Measurements from ENCODE around the gene GALNT11.
"Not testable (repeated sequence)": the region's sequence is repeated elsewhere in the genome, so short reads cannot be mapped to it uniquely, and the experiment has no call there.

Gene GALNT11

DNA sequence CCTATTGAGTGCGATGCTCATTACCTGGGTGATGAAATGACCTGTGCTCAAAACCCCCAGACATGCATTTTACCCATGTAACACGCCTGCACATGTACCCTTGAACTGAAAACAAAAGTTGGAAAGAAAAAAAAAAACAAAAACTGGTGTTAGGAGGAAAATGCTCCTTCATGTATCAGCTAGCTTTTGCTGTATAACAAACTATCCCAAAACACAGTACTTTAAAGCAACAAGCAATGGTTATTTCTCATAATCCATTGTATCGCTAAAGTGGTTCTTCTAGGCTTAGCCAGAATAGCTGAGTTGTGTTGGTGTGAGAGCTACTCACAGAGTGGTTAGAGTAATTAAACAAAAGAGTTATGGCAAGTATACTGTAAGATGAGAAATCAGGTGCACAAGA lies 12.2 kb upstream of the GALNT11 start:
- Histone ChIP-seq H3K4me3 (ENCODE audit: low read length) (no peak overlapping the region), H2AFZ (ENCODE audit: low read depth, low read length) (no peak overlapping the region), H3K36me3 (ENCODE audit: insufficient read depth, low read length) (no peaks in the 10 kb centered on the region), H3K27me3 (ENCODE audit: insufficient read depth, low read length) (peaks cover 2% of the 10 kb centered on the region), H3K9me3 (ENCODE audit: low read length) (no peaks in the 10 kb centered on the region), H3K4me1 (ENCODE audit: insufficient read depth, low read length) (no peaks in the 10 kb centered on the region)

- Histone ChIP-seq H3K27me3 (ENCODE audit: insufficient read depth, low read length) (peaks cover 2% of the 10 kb centered on the region), H3K9me3 (ENCODE audit: low read length) (no peaks in the 10 kb centered on the region), H3K4me1 (ENCODE audit: insufficient read depth, low read length) (no peaks in the 10 kb centered on the region), H3K36me3 (ENCODE audit: insufficient read depth, low read length) (no peaks in the 10 kb centered on the region), H3K4me3 (ENCODE audit: low read length) (no peak overlapping the region), H2AFZ (ENCODE audit: low read depth, low read length) (no peak overlapping the region)
These were observed 11.5 kb upstream of the GALNT11 start for GRCh38 chr7:152013974-152014373.

- no peaks in the 10 kb centered on the region for H3K27me3 ChIP-seq (ENCODE audit: insufficient read depth, low read length)
- H2AFZ ChIP-seq (ENCODE audit: low read depth, low read length) = no peak overlapping the region
- H3K4me1 ChIP-seq (ENCODE audit: insufficient read depth, low read length) = no peaks in the 10 kb centered on the region
- no peaks in the 10 kb centered on the region for H3K9me3 ChIP-seq (ENCODE audit: low read length)
- no peak overlapping the region for H3K4me3 ChIP-seq (ENCODE audit: low read length)
- no peaks in the 10 kb centered on the region for H3K36me3 ChIP-seq (ENCODE audit: insufficient read depth, low read length)
These were observed 10.8 kb upstream of the GALNT11 start for GRCh38 chr7:152014722-152015121.

- Histone ChIP-seq H3K4me3 (ENCODE audit: low read length) (no peak overlapping the region), H3K27me3 (ENCODE audit: insufficient read depth, low read length) (no peaks in the 10 kb centered on the region), H3K9me3 (ENCODE audit: low read length) (no peaks in the 10 kb centered on the region), H3K36me3 (ENCODE audit: insufficient read depth, low read length) (no peaks in the 10 kb centered on the region), H3K4me1 (ENCODE audit: insufficient read depth, low read length) (no peaks in the 10 kb centered on the region), H2AFZ (ENCODE audit: low read depth, low read length) (no peak overlapping the region)
These were observed 9.9 kb upstream of the GALNT11 start for GRCh38 chr7:152015600-152015999.

- no peak overlapping the region for H2AFZ ChIP-seq (ENCODE audit: low read depth, low read length)
- H3K4me3 ChIP-seq (ENCODE audit: low read length) = no peak overlapping the region
- H3K27me3 ChIP-seq (ENCODE audit: insufficient read depth, low read length) = no peaks in the 10 kb centered on the region
- no peaks in the 10 kb centered on the region for H3K9me3 ChIP-seq (ENCODE audit: low read length)
- no peaks in the 10 kb centered on the region for H3K4me1 ChIP-seq (ENCODE audit: insufficient read depth, low read length)
- no peaks in the 10 kb centered on the region for H3K36me3 ChIP-seq (ENCODE audit: insufficient read depth, low read length)
These were observed 8.5 kb upstream of the GALNT11 start for GRCh38 chr7:152016947-152017346.

- H3K4me1 ChIP-seq (ENCODE audit: insufficient read depth, low read length); H3K4me3 ChIP-seq (ENCODE audit: low read length); H3K36me3 ChIP-seq (ENCODE audit: insufficient read depth, low read length); H2AFZ ChIP-seq (ENCODE audit: low read depth, low read length); H3K9me3 ChIP-seq (ENCODE audit: low read length); H3K27me3 ChIP-seq (ENCODE audit: insufficient read depth, low read length): not testable (repeated sequence)
These were observed 7.8 kb upstream of the GALNT11 start for GRCh38 chr7:152017683-152018082.

- H3K27me3 ChIP-seq (ENCODE audit: insufficient read depth, low read length); H3K4me3 ChIP-seq (ENCODE audit: low read length); H3K36me3 ChIP-seq (ENCODE audit: insufficient read depth, low read length); H3K4me1 ChIP-seq (ENCODE audit: insufficient read depth, low read length); H3K9me3 ChIP-seq (ENCODE audit: low read length); H2AFZ ChIP-seq (ENCODE audit: low read depth, low read length): not testable (repeated sequence)
These were observed 3.7 kb upstream of the GALNT11 start for GRCh38 chr7:152021740-152022139.

DNA sequence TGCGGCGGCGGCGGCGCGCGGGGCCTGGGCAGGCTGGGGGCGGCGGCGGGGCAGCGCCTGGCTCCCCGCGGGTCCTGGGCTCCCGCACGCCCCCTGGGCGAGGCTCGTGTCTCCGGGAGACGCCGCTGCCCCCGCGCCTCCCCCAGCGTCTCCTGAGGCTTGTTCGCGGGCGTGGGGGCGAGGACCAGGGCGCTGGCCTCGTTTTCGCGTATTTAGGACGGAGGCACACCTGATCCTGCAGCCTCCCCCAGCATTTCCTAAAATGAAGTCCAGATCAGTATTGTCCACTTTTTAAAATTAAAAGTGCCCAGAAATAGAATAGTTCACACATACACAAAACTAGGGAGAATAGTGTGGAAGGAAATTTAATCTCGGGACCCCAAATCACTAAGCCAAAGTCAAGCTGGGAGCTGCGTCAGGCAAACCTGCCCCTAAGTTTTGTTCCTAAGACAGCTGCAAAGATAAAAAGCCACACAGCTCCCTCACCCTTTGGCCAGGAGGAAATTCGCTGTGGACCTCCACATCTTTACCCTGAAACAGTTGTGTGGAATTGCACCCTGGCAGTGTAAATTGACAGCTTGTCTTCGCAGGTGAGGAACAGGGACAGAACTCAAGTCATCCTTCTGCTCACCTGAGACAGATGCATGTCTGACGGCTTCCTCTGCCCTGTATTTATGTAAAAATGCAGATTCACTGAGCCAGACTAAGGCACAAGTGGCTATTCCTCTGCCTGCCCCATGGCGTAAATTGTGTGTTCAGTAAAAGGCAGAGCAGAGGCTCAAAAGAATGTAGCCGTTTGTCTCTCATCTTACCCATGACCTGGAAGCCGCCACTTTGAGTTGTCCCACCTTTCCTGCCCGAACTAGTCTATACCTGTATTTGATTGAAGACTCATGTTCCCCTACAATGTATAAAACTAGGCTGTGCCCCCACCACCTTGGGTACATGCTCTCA lies 740 bp downstream of the GALNT11 start:
- Histone ChIP-seq H3K27me3 (ENCODE audit: insufficient read depth, low read length) (peaks cover 5% of the 10 kb centered on the region), H3K4me3 (ENCODE audit: low read length) (peak overlapping the region; percentile 80), H3K4me1 (ENCODE audit: insufficient read depth, low read length) (peaks cover 5% of the 10 kb centered on the region), H3K36me3 (ENCODE audit: insufficient read depth, low read length) (peaks cover 8% of the 10 kb centered on the region), H2AFZ (ENCODE audit: low read depth, low read length) (peak overlapping the region; percentile 90), H3K9me3 (ENCODE audit: low read length) (no peaks in the 10 kb centered on the region)

GRCh38 chr7:152027491-152028365 lies 2.3 kb downstream of the GALNT11 start:
- H3K36me3 ChIP-seq (ENCODE audit: insufficient read depth, low read length); H3K9me3 ChIP-seq (ENCODE audit: low read length); H3K27me3 ChIP-seq (ENCODE audit: insufficient read depth, low read length); H3K4me1 ChIP-seq (ENCODE audit: insufficient read depth, low read length); H2AFZ ChIP-seq (ENCODE audit: low read depth, low read length); H3K4me3 ChIP-seq (ENCODE audit: low read length): not testable (repeated sequence)

GRCh38 chr7:152030059-152030458 lies 4.6 kb downstream of the GALNT11 start:
- H2AFZ ChIP-seq (ENCODE audit: low read depth, low read length); H3K4me1 ChIP-seq (ENCODE audit: insufficient read depth, low read length); H3K9me3 ChIP-seq (ENCODE audit: low read length); H3K27me3 ChIP-seq (ENCODE audit: insufficient read depth, low read length); H3K36me3 ChIP-seq (ENCODE audit: insufficient read depth, low read length); H3K4me3 ChIP-seq (ENCODE audit: low read length): not testable (repeated sequence)

GRCh38 chr7:152030639-152031038 lies 5.2 kb downstream of the GALNT11 start:
- not testable (repeated sequence) for H3K36me3 ChIP-seq (ENCODE audit: insufficient read depth, low read length); H3K4me1 ChIP-seq (ENCODE audit: insufficient read depth, low read length); H2AFZ ChIP-seq (ENCODE audit: low read depth, low read length); H3K9me3 ChIP-seq (ENCODE audit: low read length); H3K4me3 ChIP-seq (ENCODE audit: low read length); H3K27me3 ChIP-seq (ENCODE audit: insufficient read depth, low read length)

- H3K4me3 ChIP-seq (ENCODE audit: low read length) = no peak overlapping the region
- H3K9me3 ChIP-seq (ENCODE audit: low read length) = peaks cover 14% of the 10 kb centered on the region
- H3K4me1 ChIP-seq (ENCODE audit: insufficient read depth, low read length) = no peaks in the 10 kb centered on the region
- no peaks in the 10 kb centered on the region for H3K36me3 ChIP-seq (ENCODE audit: insufficient read depth, low read length)
- H3K27me3 ChIP-seq (ENCODE audit: insufficient read depth, low read length) = no peaks in the 10 kb centered on the region
- H2AFZ ChIP-seq (ENCODE audit: low read depth, low read length) = no peak overlapping the region
These were observed 10.3 kb downstream of the GALNT11 start for GRCh38 chr7:152035817-152036216.

DNA sequence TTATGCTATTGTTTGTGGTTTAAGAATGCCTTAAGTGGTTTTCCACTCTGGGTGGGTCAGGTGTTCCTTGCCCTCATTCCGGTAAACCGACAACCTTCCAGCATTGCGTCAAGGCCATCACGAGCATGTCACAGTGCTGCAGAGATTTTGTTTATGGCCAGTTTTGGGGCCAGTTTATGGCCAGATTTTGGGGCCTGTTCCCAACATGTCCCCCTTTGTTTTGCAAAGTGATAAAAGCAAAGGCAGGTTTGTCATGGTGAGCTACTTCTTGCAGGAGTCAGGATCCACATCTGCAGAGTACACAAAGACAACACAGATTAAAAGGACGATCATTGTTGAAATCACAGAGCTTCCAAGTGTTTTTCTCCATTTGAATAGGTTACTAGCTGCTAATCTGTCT lies 12.9 kb downstream of the GALNT11 start:
- H2AFZ ChIP-seq (ENCODE audit: low read depth, low read length); H3K27me3 ChIP-seq (ENCODE audit: insufficient read depth, low read length): not testable (repeated sequence)
- H3K9me3 ChIP-seq (ENCODE audit: low read length) = peaks cover 16% of the 10 kb centered on the region

More for the DNA sequence above, 12.9 kb downstream of the GALNT11 start:
- not testable (repeated sequence) for H3K4me3 ChIP-seq (ENCODE audit: low read length); H3K36me3 ChIP-seq (ENCODE audit: insufficient read depth, low read length); H3K4me1 ChIP-seq (ENCODE audit: insufficient read depth, low read length)
